SK-N-DZ (cell line): ENCODE results near the gene NAP1L4. TPM values are rescaled to one million over a fixed set of nuclear protein-coding genes. Genes with fewer than 3 reads are reported as not detected.

ENCODE experiments used
- DNase-seq: peaks from one replicate; pipeline ENCODE4 v3.0.0-alpha.2; 2015; ENCODE audit warnings: low spot score
- polyA plus RNA-seq, 2 experiments: library from polyadenylated mRNA; depleted of rRNA; stranded (reverse); fragments of >200 nt; gene quantifications; 2 replicates each; pipeline ENCODE4 v1.2.3, GENCODE V29; 2014

NAP1L4 gene, protein sequence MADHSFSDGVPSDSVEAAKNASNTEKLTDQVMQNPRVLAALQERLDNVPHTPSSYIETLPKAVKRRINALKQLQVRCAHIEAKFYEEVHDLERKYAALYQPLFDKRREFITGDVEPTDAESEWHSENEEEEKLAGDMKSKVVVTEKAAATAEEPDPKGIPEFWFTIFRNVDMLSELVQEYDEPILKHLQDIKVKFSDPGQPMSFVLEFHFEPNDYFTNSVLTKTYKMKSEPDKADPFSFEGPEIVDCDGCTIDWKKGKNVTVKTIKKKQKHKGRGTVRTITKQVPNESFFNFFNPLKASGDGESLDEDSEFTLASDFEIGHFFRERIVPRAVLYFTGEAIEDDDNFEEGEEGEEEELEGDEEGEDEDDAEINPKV
- polyA plus RNA-seq (2014; cell fraction: cytosol; rRNA removed): 173 and 181 TPM in 2 replicates
- polyA plus RNA-seq (2014; cell fraction: nucleus; rRNA removed): 198 and 215 TPM in 2 replicates

DNA sequence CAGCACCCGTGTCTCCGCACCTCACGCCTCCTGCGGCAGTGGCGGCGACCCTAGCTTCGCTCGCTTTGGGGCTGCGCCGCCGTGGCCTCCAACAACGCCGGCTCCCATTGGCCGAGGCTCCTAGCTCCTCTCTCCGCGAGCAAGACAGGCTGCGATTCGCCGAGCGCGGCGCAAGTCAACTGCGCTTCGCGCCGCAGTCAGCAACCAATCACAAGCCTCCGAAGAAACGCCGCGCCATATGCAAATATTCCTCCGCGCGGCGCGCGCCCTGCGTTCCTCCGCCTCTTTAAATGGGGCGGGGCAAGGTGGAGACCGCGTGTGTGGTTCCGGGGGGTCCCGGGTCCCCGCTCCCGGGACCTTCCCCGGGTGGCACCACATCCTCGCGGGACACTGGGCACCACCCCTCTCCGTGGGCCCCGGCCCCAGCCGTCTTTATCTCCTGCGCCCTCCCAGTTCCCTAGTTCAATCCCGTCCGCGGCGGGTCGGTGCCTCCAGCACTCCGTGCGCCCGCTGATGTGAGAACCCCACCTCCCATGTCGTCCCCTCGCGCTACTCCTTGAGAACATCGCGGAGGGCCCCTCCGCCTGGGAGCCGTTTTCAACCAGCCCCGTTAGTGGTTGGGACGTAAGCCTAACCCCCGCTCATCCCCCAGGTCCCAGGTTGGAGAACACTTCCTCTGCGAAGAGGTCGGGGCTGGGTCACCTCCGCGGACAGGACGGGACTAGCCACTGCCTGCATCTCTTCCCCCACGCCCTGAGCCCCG is at the start of gene NAP1L4:
TSS of gene NAP1L4 (minus strand) at position 96 of the 763 bp plus-strand sequence. CDS start 13,109 bp downstream, outside the sequence.
- DNase-seq: peak; percentile 97

DNA sequence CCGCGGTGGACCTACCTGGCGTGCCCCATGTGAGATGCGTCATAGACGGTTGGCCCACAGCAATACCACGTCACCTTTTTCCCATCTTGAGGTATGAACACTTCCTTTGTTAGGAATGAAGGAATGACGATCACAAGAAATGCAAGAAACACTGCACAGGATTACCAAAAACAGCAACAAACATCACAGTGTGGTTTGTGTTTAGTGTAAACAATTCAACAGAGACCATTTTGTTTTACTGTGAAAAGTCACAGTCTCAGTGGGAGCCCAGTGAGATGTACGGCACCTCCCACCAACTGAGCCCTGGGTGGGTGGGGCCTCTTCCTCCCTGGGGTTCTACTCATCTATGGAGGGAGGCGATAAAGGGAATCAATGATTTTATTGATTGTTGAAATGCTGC is 48.8 kb upstream of the NAP1L4 start:
- DNase-seq: no peak

DNA sequence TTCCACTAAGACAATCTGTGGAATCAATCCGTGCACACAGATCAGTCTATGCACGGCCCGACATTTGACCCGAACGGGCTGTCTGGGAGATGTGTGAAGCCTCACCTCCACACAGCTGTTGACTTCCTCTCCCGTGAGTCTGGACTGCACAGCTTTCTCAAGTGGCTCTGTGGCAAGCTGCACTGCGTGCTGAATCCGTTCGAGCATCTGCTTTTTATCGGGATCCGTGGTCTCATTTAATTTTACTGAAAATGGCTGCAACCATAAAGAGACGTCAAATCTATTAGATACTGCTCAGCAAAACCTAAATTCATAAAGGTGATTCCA is 45.8 kb upstream of the NAP1L4 start:
- no peak for DNase-seq

DNA sequence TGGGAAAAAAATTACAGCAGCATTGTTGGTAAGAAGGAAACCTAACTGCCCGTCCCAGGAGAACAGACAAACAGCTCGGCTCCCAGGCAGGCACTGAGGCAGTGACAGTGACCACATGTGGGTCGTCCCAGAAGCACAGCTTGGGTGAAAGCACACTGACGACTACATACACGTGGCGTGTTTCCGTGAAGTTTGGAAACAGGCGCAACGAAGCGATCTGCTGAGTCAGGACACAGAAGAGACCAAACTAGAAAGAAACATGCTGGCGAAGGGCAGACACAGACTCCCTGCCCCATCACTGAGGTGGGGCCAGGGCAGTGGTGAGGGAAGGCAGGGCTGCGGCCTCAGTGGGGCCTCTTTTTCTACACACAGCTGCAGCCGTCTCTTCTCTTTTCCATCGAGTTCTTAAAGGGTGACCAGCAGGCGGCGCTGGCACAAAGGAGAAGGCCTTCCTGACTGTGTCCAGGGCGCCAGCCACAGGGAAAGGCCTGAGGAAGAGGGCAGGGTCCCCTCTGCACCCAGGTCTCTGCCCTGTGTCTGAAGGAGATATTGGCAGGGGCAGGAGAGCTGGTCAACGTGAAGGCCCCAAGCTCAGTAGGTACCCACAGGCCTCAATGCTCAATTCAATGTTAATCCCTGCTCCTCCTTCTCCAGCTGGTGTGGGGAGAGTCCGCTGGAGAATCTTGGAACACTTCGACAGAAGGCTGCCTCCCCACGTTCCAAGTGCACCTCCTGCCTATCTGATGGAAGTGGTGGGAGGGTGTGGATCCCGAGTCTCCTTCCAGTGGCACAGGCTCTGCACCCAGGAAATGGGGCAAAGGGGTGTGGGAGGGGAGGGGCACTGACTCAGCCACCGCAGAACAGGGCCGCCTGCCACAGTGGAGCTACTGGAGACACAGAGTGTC is 45.2 kb upstream of the NAP1L4 start:
- DNase-seq: peak; percentile 72

DNA sequence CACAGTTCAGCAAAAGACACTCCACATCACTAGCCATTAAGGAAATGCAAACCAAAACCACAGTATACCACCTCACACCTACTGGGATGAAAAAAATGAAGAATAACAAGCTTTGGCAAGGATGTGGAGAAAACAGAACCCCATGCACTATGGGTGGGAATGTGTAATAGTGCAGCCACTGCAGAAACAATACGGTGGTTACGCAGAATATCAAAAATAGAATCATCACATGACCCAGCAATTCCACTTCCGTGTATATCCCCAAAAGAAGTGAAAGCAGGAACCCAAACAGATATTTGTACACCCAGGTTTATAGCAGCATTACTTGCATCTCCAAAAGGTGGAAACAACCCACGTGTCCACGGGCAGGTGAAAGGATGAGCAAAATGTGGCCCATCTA is 44.3 kb upstream of the NAP1L4 start:
- no peak for DNase-seq

DNA sequence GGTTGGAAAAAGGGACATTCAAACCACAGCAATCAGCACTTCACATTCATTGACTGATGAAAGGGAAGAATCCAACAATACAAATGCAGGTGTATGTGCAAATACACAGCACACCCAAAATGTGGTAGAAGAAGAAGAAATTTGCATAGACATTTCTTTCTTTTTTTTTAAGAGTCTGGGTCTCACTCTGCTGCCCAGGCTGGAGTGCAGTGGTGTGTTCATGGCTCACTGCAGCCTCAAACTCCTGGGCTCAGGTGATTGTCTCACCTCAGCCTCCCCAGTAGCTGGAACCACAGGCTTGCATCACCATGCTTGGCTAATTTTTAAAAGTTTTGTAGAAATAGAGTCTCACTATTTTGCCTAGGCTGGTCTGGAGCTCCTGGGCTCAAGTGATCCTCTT is 43.2 kb upstream of the NAP1L4 start:
- DNase-seq: no peak

DNA sequence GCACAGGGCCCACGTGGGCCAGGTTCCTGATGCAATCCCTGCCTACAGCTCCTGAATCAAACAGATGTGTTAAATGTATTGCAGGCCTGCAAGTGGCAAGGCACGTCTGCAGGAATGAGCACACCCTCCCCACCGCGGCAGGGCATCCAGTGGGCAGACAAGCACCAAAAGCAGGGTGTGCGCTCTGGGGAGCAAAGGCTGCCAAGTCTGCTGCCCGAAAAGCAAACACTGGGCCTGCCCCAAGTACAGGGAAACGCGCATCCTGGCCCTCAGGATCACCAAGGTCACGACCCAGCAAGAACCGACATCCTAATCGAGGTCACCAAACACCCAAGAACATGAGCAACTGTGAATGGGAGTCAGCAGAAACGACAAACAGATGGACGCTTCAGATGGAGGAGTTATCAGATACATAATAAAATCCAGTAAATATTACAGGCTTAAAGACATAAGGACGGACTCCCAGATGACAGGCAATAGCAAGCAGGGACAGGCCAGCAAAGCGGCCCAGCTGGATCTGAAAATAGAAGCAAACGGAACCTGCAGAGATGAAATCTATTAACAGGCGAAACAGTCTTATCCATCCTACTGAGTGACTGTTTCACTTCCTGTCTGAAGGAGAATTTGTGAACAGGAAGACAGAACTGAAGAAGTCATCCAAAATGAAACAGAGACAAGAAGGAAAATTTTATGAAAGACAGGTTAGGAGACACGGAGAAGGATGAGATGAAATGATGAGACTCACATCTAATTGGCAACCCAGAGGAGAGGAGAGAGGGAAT is 38.4 kb upstream of the NAP1L4 start:
- DNase-seq: no peak

DNA sequence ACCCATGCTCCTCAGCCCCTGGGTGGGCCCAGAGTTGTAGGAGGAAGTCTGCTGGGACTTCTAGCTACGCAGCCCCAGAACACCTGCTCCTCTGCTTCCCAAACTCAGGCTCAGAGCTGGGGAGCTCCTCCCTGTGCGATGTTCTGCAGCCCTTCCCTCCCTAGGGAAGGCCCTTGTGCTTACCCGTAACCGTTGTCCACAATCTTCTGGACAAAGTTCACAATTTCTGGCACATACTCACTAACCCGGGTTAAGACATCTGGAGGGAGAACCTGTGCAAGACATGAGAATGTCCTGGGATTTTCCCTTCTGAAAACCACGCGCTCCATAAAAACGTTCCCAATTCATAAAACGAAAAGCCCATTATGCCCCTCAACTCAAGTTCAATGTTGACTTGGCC is 36.7 kb upstream of the NAP1L4 start:
- DNase-seq: no peak

DNA sequence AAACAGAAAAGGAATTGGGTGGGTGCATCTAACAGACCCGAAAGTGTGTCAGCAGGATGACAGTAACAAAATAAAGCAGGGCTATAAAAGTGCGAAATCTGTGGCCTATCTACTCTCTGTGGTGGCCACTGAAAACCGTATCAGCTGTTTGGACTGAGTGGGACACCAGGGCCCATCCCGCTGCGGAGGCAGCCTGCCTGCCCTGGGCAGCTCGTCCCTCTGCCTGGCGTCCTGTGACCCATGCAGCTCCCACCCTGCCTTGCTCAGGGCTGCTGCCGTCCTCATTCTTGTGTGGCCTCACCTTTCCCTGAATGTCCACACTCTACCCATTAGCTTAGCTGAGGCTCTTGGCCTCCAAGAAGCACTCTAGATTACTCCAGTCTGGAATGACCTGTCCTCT is 34.7 kb upstream of the NAP1L4 start:
- DNase-seq: no peak

DNA sequence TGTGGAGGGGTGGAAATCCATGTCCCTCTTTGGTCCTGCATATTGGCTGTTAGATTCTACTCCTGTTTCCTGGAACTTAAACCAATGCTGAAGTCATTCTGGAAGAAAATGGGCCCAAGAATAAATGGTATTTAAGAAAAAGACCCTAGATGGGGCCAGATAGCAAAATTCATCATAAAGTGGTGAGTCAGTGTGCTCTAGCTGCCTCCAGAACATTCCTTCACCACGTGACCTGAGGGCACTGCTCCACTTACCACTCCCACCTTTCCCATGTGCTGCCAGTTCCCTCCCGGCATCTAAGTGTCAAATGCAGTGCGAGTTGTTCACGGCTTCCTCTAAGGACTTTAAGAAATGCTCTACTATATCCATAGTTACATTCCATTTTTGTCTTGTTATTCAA is 30.9 kb upstream of the NAP1L4 start:
- no peak for DNase-seq

DNA sequence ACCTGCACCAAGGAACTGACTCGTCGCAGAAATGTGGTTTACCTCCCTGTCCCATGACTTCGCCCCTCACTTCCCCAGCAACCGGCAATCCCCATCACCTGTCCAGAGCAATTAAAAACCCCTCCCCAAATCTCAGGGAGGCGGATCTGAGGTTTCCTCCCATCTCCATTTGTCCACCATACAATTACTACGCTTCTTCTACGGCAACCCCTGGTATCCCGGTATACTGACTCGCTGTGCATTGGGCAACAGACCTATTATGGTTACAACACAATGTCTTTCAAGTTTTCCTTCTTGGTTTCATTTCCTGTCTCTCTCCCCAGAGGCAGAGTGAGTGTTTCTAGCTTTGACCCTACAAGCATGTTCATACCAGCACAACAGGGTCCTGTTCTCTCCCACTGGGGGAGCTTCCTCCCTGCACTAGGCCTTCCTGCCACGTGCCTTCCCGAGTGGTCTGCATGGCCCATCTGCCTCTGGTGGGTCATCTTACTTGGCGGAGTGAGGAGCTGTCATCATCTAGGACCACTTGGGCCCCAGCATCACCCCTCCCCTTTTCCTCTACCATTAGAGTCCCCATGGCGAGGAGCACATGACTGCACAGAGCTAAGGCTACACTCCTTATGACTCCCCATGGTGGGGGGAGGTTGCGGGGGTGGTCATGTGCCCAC is 30.3 kb upstream of the NAP1L4 start:
- no peak for DNase-seq

DNA sequence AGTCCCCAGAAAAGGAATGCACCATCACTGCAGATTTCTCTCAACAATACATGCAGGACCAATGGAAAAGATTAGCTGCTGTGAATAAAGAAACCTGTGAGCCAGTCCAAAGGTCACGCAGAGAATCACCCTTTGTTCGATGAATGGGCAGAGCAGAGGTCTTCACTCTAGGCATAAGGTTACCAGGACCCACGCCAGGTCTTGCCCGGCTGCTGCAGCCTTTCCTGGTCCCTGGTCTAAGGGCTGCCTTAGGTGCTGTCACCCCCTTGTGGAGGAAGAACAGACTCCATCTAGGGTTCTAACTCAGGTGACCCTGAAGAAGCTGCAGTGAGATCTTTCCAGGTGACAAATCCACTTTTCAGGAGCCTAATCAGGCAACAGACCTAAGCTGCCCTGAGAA is 29.0 kb upstream of the NAP1L4 start:
- DNase-seq: no peak

DNA sequence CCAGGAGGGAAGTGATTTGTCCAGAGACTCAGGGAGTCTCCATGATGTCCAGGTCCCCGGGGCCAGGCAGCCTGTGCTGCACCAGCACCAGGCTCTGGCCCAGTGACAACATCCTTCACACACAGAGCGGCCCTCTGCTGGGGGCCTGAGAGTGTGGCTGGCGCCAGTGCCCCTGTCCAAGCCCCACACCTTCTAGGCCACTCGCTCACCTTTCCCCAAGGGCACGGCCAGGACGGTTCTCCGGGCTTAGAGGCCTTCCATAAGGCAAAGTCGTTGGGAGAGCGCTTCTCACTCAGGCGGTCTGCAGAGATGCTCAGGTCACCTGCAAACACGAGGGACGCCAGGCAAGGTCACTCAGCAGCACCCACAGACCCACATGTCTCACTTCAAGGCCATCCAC is 27.9 kb upstream of the NAP1L4 start:
- no peak for DNase-seq

DNA sequence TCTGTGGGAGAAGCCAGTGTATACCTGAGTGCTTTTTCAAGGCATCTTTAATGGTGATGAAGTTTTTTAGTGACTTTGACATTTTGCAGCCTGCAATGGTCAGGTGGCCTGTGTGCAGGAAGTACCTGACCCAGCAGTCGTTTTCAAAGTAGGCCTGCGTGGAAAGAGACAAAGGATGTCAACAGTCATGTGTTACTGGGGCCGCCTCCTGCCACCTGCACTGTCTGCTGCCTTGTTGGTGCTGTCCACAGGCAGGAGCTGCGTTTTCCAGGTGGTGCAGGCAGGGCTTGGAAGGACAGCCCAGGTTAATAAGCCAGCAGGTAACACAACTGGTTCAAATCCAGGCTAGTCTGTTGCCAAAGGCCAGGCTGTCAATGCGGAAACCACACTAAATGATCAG is 26.5 kb upstream of the NAP1L4 start:
- no peak for DNase-seq

DNA sequence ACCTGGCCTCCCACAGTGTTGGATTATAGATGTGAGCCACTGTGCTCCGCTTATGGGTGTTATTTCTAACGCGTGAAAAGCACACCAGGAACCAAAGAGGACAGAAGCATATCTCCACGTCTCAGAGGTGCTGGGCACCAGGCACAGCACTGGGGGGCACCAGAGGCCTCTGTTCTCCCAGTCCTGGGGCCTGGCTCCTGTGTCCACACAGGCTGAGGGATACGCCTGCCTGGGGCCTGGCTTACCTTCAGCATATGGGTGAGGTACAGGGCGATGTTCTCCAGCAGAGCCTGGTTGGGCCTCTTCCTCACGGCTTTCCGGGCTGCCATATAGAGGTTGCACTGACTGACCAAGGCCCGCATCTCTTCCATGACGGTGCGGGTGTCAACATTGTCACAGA is 24.7 kb upstream of the NAP1L4 start:
- DNase-seq: no peak

DNA sequence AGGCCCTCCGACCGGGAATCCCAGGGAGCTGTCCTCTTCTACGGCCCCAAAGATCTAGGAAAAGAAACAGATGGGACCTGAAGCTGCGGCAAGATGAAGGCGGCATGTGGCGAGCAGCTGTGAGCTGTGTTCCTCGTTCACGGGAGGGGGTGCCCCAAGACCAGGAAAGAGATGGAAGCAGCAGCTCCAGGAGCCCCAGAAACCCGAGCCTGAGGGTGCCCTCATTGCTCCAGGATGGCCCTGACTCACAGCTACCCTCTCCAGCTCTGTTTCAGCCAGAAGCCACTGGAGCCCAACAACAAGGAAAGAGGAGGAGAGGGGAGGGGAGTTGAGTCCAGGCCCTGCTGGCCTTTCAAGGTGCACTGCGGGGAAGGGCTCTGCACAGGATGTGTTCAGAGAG is 23.7 kb upstream of the NAP1L4 start:
- DNase-seq: no peak

DNA sequence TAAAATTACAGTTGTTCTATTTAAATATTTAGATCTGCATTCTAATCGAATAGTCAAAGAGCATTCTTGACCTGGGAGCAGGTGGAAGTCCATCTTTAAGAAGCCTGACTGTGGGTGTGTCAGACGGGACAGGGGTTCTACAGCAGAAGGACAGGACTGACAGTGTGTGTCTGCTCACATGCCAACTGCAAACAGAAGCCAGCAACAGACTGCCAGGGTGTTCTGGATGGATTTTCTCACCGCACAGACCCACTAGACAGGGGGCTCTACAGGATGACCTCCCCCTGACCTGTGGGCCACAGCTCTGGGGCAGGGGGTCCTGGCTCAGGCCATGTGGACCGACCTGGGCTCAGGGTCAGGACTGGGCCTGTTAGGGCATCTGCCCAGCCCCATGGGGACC is 22.8 kb upstream of the NAP1L4 start:
- DNase-seq: no peak

DNA sequence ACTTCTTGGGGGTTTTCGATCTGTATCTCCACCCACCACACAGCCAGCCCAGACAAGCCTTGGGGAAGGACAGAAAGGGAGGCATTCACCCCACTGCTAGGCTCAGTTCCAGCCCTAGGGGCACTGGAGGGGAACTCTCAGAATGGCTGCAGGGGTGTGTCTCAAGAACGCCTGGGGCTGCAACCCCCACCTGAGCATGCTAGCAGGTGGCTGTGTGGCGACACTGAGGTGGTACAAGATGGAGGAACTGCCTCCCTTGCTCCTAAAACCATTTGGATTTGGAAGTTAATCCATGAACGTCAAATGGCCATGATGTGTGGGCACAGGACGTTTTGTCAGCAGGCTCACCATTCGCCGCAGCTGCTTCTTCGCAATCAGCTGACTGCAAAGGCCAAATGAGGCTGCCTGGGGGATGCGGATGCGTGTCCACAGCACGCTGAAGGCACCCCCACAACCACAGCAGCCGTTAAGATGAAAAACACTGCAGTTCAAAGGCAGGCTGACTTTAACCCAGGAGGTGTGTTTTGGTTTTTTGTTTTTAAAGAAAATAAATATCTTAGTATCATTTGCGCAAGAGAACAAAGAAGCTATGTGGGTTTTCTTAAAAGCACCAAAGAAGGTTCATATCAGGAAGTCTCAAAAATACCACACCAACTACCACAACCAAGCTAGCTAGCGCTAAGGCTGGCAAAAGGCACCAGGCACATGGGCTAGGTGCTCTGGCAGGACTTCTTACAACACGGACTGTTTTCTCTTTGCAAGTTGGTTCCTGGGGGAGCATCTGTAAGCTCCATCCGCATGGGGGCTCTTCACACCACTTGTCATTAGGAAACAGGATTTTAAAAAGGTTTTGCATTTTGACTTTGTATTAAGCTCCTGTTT is 22.2 kb upstream of the NAP1L4 start:
- no peak for DNase-seq
